IPS-20b (cell line): ENCODE measurements around the gene DBNL.

Experiments used
- H3K27ac ChIP-seq: one replicate; pipeline ENCODE4 v1.5.1; 2013; ENCODE audit warnings: low read length
- H3K27me3 ChIP-seq: 2 replicates; pipeline ENCODE4 v1.6.1; 2013; ENCODE audit warnings: mild to moderate bottlenecking, low read length, inconsistent platforms; ENCODE audit not compliant: insufficient read depth
- H3K36me3 ChIP-seq: 2 replicates; pipeline ENCODE4 v1.6.1; 2013; ENCODE audit warnings: low read depth, mild to moderate bottlenecking, inconsistent platforms, low read length, moderate library complexity; ENCODE audit not compliant: insufficient read depth
- H3K4me1 ChIP-seq: 2 replicates; pipeline ENCODE4 v1.6.1; 2013; ENCODE audit warnings: mild to moderate bottlenecking, control low read depth, inconsistent platforms, low read length, moderate library complexity; ENCODE audit not compliant: insufficient read depth
- H3K4me3 ChIP-seq: 2 replicates; pipeline ENCODE4 v1.5.1; 2013; ENCODE audit warnings: mild to moderate bottlenecking, low read length, inconsistent platforms
- H3K9ac ChIP-seq: 2 replicates; pipeline ENCODE4 v1.6.1; 2013; ENCODE audit warnings: low read depth, mild to moderate bottlenecking, inconsistent platforms, low read length, moderate library complexity
- H3K9me3 ChIP-seq: 2 replicates; pipeline ENCODE4 v1.6.1; 2013; ENCODE audit warnings: mild to moderate bottlenecking, low read depth, low read length, inconsistent platforms; ENCODE audit not compliant: insufficient read depth

DBNL gene

DNA sequence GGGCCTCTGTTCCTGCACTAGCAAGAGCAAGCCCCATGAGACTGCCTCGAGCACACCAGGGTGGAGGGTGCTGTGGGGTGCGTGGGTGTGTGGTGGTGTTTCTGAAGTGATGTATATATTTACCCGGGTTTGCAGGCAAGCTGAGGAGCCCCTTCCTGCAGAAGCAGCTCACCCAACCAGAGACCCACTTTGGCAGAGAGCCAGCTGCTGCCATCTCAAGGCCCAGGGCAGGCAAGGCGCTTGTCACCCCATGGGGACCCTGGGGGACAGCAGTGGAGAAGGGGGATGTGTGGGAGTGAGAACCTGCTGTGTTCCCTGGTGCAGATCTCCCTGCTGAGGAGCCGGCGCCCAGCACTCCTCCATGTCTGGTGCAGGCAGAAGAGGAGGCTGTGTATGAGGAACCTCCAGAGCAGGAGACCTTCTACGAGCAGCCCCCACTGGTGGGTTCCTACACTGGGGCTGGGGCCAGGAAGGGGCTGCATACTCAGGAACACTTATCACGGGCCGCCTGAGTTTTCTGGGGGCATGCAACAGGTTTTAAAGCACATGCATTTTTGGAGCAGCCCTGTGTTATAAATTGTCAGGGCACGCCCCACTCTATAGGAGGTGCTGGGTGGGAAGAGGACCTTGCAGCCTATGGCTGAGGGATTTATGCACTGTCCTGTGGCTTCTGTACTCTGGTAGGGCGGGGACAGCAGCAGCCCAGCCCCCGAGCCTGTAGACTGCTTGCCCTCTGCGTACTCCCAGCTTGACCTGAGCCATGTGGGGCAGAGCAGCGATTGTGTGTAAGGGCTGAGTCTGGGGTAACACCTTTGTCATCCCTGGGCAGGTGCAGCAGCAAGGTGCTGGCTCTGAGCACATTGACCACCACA is 15.0 kb downstream of the DBNL start:
- no peaks in the 10 kb centered on the region for H3K27me3 ChIP-seq
- H3K9ac ChIP-seq, result no peak overlapping the region
- no peaks in the 10 kb centered on the region for H3K9me3 ChIP-seq
- no peak overlapping the region for H3K27ac ChIP-seq
- peaks cover 64% of the 10 kb centered on the region for H3K36me3 ChIP-seq
- H3K4me1 ChIP-seq, result peaks cover 3% of the 10 kb centered on the region; the same call in 1 of the 2 replicates
- H3K4me3 ChIP-seq, result no peak overlapping the region

DNA sequence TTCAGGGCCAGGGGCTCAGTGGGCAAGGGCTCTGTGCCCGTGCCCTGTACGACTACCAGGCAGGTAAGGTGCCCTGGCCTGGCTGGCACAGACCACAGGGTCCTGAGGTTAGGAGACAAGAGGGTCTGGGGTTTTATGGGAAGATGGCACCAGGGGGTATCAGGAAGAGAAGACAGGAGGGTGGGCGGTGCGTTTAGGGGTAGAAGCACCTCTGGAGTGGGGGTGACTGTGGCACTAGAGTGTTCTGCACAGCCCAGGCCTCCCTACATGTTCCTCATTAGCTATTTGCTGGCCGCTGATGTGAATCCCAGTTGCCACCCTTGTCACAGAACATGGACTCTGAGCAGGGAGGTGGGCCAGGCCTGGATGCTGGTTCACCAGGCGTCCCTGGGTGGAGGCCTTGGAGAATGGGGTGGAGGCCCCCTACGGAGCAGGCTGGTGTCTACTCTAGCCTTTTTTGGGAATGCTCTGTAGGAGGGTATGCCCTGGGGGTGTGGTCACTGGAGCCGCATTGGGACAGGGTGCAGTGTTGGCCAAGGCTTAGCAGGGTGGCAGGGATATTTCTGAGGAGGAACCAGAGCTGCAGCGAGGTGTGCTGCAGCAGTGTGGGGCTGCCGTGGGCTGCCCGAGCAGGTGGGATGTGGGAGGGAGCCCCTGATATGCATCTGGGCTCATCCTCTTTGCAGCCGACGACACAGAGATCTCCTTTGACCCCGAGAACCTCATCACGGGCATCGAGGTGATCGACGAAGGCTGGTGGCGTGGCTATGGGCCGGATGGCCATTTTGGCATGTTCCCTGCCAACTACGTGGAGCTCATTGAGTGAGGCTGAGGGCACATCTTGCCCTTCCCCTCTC is 15.8 kb downstream of the DBNL start:
- peaks cover 64% of the 10 kb centered on the region for H3K36me3 ChIP-seq
- no peak overlapping the region for H3K27ac ChIP-seq

DNA sequence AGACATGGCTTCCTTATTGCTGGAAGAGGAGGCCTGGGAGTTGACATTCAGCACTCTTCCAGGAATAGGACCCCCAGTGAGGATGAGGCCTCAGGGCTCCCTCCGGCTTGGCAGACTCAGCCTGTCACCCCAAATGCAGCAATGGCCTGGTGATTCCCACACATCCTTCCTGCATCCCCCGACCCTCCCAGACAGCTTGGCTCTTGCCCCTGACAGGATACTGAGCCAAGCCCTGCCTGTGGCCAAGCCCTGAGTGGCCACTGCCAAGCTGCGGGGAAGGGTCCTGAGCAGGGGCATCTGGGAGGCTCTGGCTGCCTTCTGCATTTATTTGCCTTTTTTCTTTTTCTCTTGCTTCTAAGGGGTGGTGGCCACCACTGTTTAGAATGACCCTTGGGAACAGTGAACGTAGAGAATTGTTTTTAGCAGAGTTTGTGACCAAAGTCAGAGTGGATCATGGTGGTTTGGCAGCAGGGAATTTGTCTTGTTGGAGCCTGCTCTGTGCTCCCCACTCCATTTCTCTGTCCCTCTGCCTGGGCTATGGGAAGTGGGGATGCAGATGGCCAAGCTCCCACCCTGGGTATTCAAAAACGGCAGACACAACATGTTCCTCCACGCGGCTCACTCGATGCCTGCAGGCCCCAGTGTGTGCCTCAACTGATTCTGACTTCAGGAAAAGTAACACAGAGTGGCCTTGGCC is 16.6 kb downstream of the DBNL start:
- no peak overlapping the region for H3K27ac ChIP-seq
- no peak overlapping the region for H3K4me3 ChIP-seq
- no peak overlapping the region for H3K9ac ChIP-seq
- peaks cover 10% of the 10 kb centered on the region; the same call in 1 of the 2 replicates for H3K4me1 ChIP-seq
- peaks cover 62% of the 10 kb centered on the region for H3K36me3 ChIP-seq
- H3K27me3 ChIP-seq, result no peaks in the 10 kb centered on the region
- no peaks in the 10 kb centered on the region for H3K9me3 ChIP-seq

More for the DNA sequence above, 15.8 kb downstream of the DBNL start:
- H3K4me1 ChIP-seq, result peaks cover 3% of the 10 kb centered on the region; the same call in 1 of the 2 replicates
- no peaks in the 10 kb centered on the region for H3K9me3 ChIP-seq
- H3K4me3 ChIP-seq, result no peak overlapping the region
- H3K9ac ChIP-seq, result no peak overlapping the region
- no peaks in the 10 kb centered on the region for H3K27me3 ChIP-seq

DNA sequence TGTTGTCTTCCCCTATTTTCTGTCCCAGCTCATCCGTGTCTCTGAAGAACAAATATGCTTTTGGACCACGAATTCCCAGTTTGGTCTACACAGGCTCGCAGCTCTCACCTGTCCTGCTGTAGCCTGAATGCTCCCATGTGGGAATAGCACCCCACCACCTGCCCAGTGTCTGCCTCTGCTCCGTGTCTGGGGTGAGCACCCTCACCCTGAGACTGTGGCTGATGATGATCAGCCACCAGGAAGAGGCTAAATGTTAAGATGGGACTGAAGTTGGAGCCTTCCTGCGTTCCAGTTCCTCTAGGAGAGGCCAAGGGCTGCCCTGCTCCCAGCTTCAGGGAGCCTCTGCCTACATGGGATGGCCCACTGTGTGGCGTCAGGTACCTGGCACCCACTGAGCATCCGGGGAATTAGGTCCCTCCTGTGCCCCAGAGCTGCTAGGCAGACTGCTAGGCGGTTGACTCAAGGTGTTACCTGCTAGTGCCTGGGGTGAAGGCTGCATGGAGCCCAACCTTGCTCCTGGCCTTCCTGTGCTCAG is 17.2 kb downstream of the DBNL start:
- no peak overlapping the region for H3K4me3 ChIP-seq
- no peaks in the 10 kb centered on the region for H3K9me3 ChIP-seq
- peaks cover 56% of the 10 kb centered on the region for H3K36me3 ChIP-seq
- peaks cover 13% of the 10 kb centered on the region; the same call in 1 of the 2 replicates for H3K4me1 ChIP-seq
- H3K9ac ChIP-seq, result no peak overlapping the region
- peaks cover 1% of the 10 kb centered on the region; the same call in 1 of the 2 replicates for H3K27me3 ChIP-seq
- H3K27ac ChIP-seq, result no peak overlapping the region

DNA sequence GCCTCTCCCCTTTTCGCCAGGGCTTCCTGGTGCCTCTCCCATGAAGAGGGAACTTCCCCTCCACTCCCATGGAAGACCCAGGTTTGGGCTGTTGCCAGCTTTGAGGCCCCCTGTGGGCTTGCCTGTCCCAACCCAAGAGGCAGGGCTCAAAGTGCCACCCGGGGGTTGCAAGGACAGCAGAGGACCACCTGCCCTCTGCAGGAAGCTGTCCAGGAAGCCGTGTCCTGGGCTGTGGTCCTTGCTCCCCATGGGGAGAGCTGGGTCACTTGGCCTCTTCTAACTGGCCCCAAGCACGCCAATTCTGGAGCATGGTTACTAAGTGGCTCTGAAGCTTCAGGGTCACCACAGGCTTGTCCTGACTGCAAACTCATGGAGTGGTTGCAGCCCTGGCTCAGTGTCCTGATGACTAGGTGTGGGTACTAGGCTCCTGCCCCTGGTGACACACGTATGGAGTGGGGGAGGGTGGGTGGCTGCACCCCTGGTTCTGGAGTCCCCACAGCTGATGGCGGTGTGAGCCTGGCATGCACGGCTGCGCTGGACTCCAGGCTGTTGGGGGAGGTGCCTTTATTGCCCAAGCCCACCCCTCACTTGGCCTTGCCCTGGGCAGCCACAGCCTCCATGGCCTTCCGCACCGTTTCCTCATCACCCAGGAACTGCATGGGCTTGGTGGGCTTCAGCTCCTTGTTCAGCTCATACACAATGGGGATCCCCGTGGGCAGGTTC is 17.8 kb downstream of the DBNL start:
- Histone ChIP-seq H3K36me3 (peaks cover 50% of the 10 kb centered on the region), H3K4me3 (no peak overlapping the region), H3K4me1 (peaks cover 13% of the 10 kb centered on the region; the same call in 1 of the 2 replicates)

DNA sequence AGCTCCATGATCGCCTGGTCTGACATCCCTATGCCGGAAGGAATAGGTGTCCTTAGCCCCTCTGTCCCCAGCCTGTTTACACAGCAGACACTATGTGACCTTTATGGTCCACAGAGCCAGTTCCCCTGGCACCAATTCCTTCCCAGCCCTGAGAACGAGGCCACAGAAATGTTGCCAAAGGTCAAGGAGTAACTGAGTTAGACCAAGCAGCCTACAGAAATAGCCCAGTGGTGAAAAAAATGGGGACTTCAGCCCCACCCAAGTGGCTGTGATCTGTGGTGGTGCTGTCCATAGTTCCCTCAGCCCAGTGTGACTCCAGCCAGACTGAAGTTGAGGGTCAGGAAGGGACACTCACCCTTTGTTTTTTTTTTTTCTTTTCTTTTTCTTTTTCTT is 18.4 kb downstream of the DBNL start:
- Histone ChIP-seq H3K36me3 (peaks cover 44% of the 10 kb centered on the region), H3K9me3 (no peaks in the 10 kb centered on the region), H3K9ac (no peak overlapping the region), H3K27me3 (peaks cover 13% of the 10 kb centered on the region; the same call in 1 of the 2 replicates), H3K27ac (no peak overlapping the region), H3K4me3 (no peak overlapping the region), H3K4me1 (peaks cover 13% of the 10 kb centered on the region; the same call in 1 of the 2 replicates)

More for the DNA sequence above, 17.8 kb downstream of the DBNL start:
- no peak overlapping the region for H3K27ac ChIP-seq
- H3K9me3 ChIP-seq, result no peaks in the 10 kb centered on the region
- H3K9ac ChIP-seq, result no peak overlapping the region
- H3K27me3 ChIP-seq, result peaks cover 7% of the 10 kb centered on the region; the same call in 1 of the 2 replicates

DNA sequence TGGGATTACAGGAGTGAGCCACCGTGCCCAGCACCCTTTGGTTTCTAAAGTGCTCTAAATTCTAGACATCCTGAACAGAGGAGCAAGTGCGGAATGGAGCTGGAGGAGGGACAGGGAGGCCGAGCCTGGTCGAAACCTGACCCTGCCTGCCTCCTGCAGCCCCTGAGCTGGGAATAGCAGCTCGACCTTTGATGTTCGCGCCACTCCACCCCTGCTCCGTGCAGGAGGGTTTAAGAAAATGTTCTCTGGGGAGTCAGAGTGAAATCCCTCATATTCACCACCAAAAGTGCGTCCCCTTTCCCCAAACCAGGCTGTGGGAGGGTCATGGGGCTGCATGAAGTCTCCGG is 19.0 kb downstream of the DBNL start:
- no peak overlapping the region for H3K27ac ChIP-seq
- no peaks in the 10 kb centered on the region for H3K9me3 ChIP-seq
- peaks cover 19% of the 10 kb centered on the region; the same call in 1 of the 2 replicates for H3K27me3 ChIP-seq
- no peak overlapping the region; the same call in 1 of the 2 replicates for H3K9ac ChIP-seq
- peaks cover 13% of the 10 kb centered on the region; the same call in 1 of the 2 replicates for H3K4me1 ChIP-seq
- H3K36me3 ChIP-seq, result peaks cover 38% of the 10 kb centered on the region
- peak overlapping the region; percentile 46; the same call in 1 of the 2 replicates for H3K4me3 ChIP-seq

GRCh38 chr7:44063894-44064651 is 19.6 kb downstream of the DBNL start:
- Histone ChIP-seq H3K9me3 (no peaks in the 10 kb centered on the region), H3K4me3 (peak overlapping the region; percentile 46; the same call in 1 of the 2 replicates), H3K9ac (no peak overlapping the region; the same call in 1 of the 2 replicates)

GRCh38 chr7:44064791-44065430 is 20.4 kb downstream of the DBNL start:
- H3K9me3 ChIP-seq, result no peaks in the 10 kb centered on the region

More at GRCh38 chr7:44063894-44064651, 19.6 kb downstream of the DBNL start:
- Histone ChIP-seq H3K4me1 (peaks cover 13% of the 10 kb centered on the region; the same call in 1 of the 2 replicates), H3K36me3 (peaks cover 32% of the 10 kb centered on the region), H3K27me3 (peaks cover 24% of the 10 kb centered on the region; the same call in 1 of the 2 replicates), H3K27ac (no peak overlapping the region)

More at GRCh38 chr7:44064791-44065430, 20.4 kb downstream of the DBNL start:
- no peak overlapping the region for H3K27ac ChIP-seq
- peak overlapping the region; percentile 43; the same call in 1 of the 2 replicates for H3K4me3 ChIP-seq
- H3K27me3 ChIP-seq, result peaks cover 27% of the 10 kb centered on the region; the same call in 1 of the 2 replicates
- H3K4me1 ChIP-seq, result peaks cover 13% of the 10 kb centered on the region; the same call in 1 of the 2 replicates
- H3K9ac ChIP-seq, result no peak overlapping the region; the same call in 1 of the 2 replicates
- peaks cover 24% of the 10 kb centered on the region for H3K36me3 ChIP-seq
